Trophoblast cell (in vitro differentiated cells and primary cell): Measurements from ENCODE around the gene RBM20.

Experiments
- DNase-seq, 2 donors: peaks; one replicate each; pipeline ENCODE4 v3.0.0-alpha.2; 2016
- H2AFZ ChIP-seq: 2 replicates; pipeline ENCODE4 v1.6.1; 2013; ENCODE audit warnings: low read length, moderate library complexity, mild to moderate bottlenecking; ENCODE audit not compliant: insufficient read depth, poor library complexity
- H2AK5ac ChIP-seq: 2 replicates; pipeline ENCODE4 v1.6.1; 2013; ENCODE audit warnings: mild to moderate bottlenecking, low read length
- H2BK120ac ChIP-seq: 2 replicates; pipeline ENCODE4 v1.6.1; 2013; ENCODE audit warnings: low read length, mild to moderate bottlenecking, moderate library complexity; ENCODE audit not compliant: insufficient read depth, poor library complexity
- H2BK12ac ChIP-seq: 2 replicates; pipeline ENCODE4 v1.6.1; 2013; ENCODE audit warnings: mild to moderate bottlenecking, low read length, moderate library complexity
- H2BK5ac ChIP-seq: 2 replicates; pipeline ENCODE4 v1.6.1; 2013; ENCODE audit warnings: low read length, low read depth, moderate library complexity, mild to moderate bottlenecking; ENCODE audit not compliant: poor library complexity
- H3K14ac ChIP-seq: 2 replicates; pipeline ENCODE4 v1.6.1; 2013; ENCODE audit warnings: mild to moderate bottlenecking, low read length
- H3K18ac ChIP-seq: 2 replicates; pipeline ENCODE4 v1.6.1; 2013; ENCODE audit warnings: mild to moderate bottlenecking, low read length
- H3K23ac ChIP-seq: 2 replicates; pipeline ENCODE4 v1.6.1; 2013; ENCODE audit warnings: low read length
- H3K27ac ChIP-seq: 2 replicates; pipeline ENCODE4 v1.5.1; 2013; ENCODE audit warnings: low read depth, mild to moderate bottlenecking, inconsistent platforms, low read length, moderate library complexity
- H3K27me3 ChIP-seq: 2 replicates; pipeline ENCODE4 v1.6.1; 2013; ENCODE audit warnings: inconsistent platforms, mild to moderate bottlenecking, low read length, moderate library complexity; ENCODE audit not compliant: insufficient read depth
- H3K36me3 ChIP-seq, 2 experiments: 1 replicate in 1 of 2; 2 replicates in 1 of 2; pipeline ENCODE4 v1.6.1; 2013; ENCODE audit warnings: low read length in 2 of 2, mild to moderate bottlenecking in 2 of 2, moderate library complexity in 1 of 2; ENCODE audit not compliant: insufficient read depth in 2 of 2, control insufficient read depth in 1 of 2
- H3K4ac ChIP-seq: 2 replicates; pipeline ENCODE4 v1.6.1; 2013; ENCODE audit warnings: low read depth, mild to moderate bottlenecking, low read length, moderate library complexity
- H3K4me1 ChIP-seq, 2 experiments: 1 replicate in 1 of 2; 2 replicates in 1 of 2; pipeline ENCODE4 v1.6.1; 2013; ENCODE audit warnings: low read length in 2 of 2, mild to moderate bottlenecking in 2 of 2, moderate library complexity in 1 of 2; ENCODE audit not compliant: insufficient read depth in 2 of 2, control insufficient read depth in 1 of 2
- H3K4me2 ChIP-seq: 2 replicates; pipeline ENCODE4 v1.6.1; 2013; ENCODE audit warnings: inconsistent platforms, mild to moderate bottlenecking, low read length, moderate library complexity
- H3K4me3 ChIP-seq: 2 replicates; pipeline ENCODE4 v1.5.1; 2013; ENCODE audit warnings: mild to moderate bottlenecking, low read depth, low read length, inconsistent platforms
- H3K79me1 ChIP-seq: one replicate; pipeline ENCODE4 v1.6.1; 2013; ENCODE audit warnings: low read length
- H3K79me2 ChIP-seq: 2 replicates; pipeline ENCODE4 v1.6.1; 2013; ENCODE audit warnings: low read length, mild to moderate bottlenecking; ENCODE audit not compliant: control insufficient read depth, insufficient read depth, poor library complexity
- H3K9ac ChIP-seq: 2 replicates; pipeline ENCODE4 v1.6.1; 2013; ENCODE audit warnings: mild to moderate bottlenecking, low read length
- H3K9me3 ChIP-seq: 2 replicates; pipeline ENCODE4 v1.6.1; 2013; ENCODE audit warnings: low read depth, mild to moderate bottlenecking, control low read depth, inconsistent platforms, low read length; ENCODE audit not compliant: insufficient read depth
- H4K12ac ChIP-seq: 2 replicates; pipeline ENCODE4 v1.6.1; 2013; ENCODE audit warnings: low read depth, mild to moderate bottlenecking, low read length, moderate library complexity
- H4K8ac ChIP-seq: 2 replicates; pipeline ENCODE4 v1.6.1; 2013; ENCODE audit warnings: low read depth, mild to moderate bottlenecking, low read length, moderate library complexity
- H4K91ac ChIP-seq: one replicate; pipeline ENCODE4 v1.6.1; 2013; ENCODE audit warnings: low read depth, mild to moderate bottlenecking, low read length, moderate library complexity
- WGBS: extraction: QIAGEN DNeasy Blood & Tissue Kit; methylation state at CpG from one replicate; pipeline ENCODE4 v1.1.7; 2013; ENCODE audit warnings: missing lambda C conversion rate; ENCODE audit not compliant: insufficient read length, insufficient coverage; ENCODE audit errors: extremely low coverage; 5-methylcytosine and 5-hydroxymethylcytosine counted together

The RBM20 gene

DNA sequence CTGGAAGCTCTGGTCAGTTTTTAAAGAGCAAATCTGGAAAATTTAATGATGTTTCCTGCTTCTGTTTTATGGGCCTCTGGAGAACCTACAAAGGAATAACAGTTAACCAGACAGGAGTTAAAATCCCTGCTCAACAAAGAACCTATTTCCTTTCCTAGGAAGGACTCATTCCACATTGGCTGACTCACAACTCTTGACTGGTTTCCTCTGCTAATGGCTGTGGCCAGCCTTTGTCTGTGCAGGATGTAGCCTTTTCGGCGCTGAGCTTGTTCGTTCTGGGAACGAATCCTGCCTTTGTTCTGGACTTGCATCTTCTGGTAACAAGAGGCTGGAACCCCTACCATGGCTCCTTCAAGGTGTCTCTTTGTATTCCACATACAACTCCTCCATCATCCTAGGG lies 114.8 kb downstream of the RBM20 start:
- H4K8ac ChIP-seq = no peak overlapping the region
- no peak overlapping the region for H2BK120ac ChIP-seq
- H3K14ac ChIP-seq = no peak overlapping the region
- H2BK12ac ChIP-seq = no peak overlapping the region
- no peak overlapping the region for H3K9ac ChIP-seq
- no CpG with 5 or more reads among the region's 4 CpGs for WGBS
- DNase-seq = peak in 1 of 2 donors; percentile 12
- H3K27ac ChIP-seq = peak overlapping the region; percentile 83
- H3K4ac ChIP-seq = no peak overlapping the region
- no peak overlapping the region for H2AFZ ChIP-seq
- H3K9me3 ChIP-seq = no peaks in the 10 kb centered on the region
- H3K4me1 ChIP-seq = peaks cover 5 to 10% of the 10 kb centered on the region in 2 experiments
- H2BK5ac ChIP-seq = no peak overlapping the region
- no peak overlapping the region for H3K18ac ChIP-seq
- no peaks in the 10 kb centered on the region for H3K36me3 ChIP-seq
- no peaks in the 10 kb centered on the region for H3K79me2 ChIP-seq
- no peak overlapping the region for H2AK5ac ChIP-seq
- H3K4me3 ChIP-seq = no peak overlapping the region
- no peaks in the 10 kb centered on the region for H3K27me3 ChIP-seq
- H3K4me2 ChIP-seq = peak overlapping the region; percentile 1
- no peak overlapping the region for H4K12ac ChIP-seq
- no peak overlapping the region for H3K23ac ChIP-seq
- H3K79me1 ChIP-seq = peaks cover 10% of the 10 kb centered on the region
- no peak overlapping the region for H4K91ac ChIP-seq

DNA sequence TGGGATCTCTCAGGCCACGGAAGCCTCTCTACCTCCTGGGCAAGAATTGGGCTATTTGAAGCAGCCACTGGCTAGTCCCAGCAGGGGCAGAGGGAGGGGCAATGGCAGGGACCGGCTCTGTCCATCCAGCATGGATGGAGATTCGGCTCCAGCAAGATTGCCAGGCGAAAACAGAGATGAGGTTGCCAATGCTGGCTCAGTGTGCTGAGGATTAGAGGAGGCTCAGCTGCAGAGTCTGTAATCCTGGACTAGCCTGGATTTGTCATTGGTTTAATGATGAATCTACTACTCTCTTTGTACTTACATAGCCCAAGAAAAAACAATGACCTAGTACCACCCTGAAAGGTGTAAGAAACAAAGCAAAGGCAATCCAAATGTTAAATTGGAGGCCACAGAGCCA lies 115.4 kb downstream of the RBM20 start:
- Histone ChIP-seq H3K4ac (peak overlapping the region; percentile 71), H3K27me3 (no peaks in the 10 kb centered on the region), H3K36me3 (no peaks in the 10 kb centered on the region), H3K14ac (peak overlapping the region; percentile 83), H3K23ac (no peak overlapping the region), H2BK12ac (peak overlapping the region; percentile 58), H2AFZ (peak overlapping the region; percentile 69), H2BK5ac (peak overlapping the region; percentile 71), H3K79me2 (no peaks in the 10 kb centered on the region), H3K4me1 (peaks cover 7 to 10% of the 10 kb centered on the region in 2 experiments), H3K18ac (no peak overlapping the region), H2AK5ac (peak overlapping the region; percentile 22), H4K8ac (peak overlapping the region; percentile 56), H3K9me3 (no peaks in the 10 kb centered on the region), H4K12ac (no peak overlapping the region), H4K91ac (peak overlapping the region; percentile 91), H3K79me1 (peaks cover 10% of the 10 kb centered on the region), H3K4me2 (no peak overlapping the region), H3K27ac (peak overlapping the region; percentile 83), H2BK120ac (peak overlapping the region; percentile 87), H3K9ac (no peak overlapping the region), H3K4me3 (no peak overlapping the region)
- no CpG with 5 or more reads among the region's 4 CpGs for WGBS
- no peak for DNase-seq

DNA sequence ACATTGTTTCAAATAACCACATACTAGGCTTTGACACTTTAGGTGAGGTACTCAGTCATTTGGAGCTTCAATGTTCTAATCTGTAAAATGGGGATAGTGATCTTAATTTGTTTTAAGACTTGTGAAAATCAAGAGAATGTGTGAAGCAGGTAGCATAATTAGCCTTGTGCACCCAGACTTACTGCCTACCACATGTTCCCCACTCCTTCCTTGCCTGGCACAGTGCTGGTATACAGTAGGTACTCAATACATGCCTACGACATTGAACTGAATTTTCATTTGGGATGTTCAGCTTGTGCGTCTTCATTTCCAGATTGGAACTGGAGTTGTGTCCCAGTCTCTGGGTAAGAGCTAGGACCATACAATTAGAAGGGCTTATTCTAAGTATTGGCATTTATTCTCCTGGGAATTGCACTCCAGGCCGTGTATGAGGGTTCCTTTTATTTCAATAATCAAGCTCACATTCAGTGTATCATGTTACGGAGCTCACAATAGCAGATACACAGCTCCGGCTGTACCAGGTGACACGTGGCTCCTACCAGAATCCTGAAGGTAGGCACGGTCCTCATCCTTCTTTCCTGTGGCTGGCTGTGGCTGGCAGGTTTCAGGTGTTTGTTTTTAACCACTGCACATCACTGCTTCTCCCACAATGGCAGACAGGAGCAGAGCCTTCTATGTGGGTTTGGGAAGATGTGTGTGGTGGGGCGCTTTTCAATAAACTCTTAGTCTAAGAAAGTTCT lies 118.1 kb downstream of the RBM20 start:
- peak overlapping the region; percentile 41 for H2BK12ac ChIP-seq
- no peak overlapping the region for H3K9ac ChIP-seq
- no peaks in the 10 kb centered on the region for H3K36me3 ChIP-seq
- H4K91ac ChIP-seq = no peak overlapping the region
- no peak overlapping the region for H2BK5ac ChIP-seq
- H3K27me3 ChIP-seq = no peaks in the 10 kb centered on the region
- peaks cover 7 to 10% of the 10 kb centered on the region in 2 experiments for H3K4me1 ChIP-seq
- DNase-seq = no peak
- H3K79me1 ChIP-seq = peaks cover 7% of the 10 kb centered on the region
- H3K14ac ChIP-seq = no peak overlapping the region
- no peak overlapping the region for H2AFZ ChIP-seq
- no peak overlapping the region for H2AK5ac ChIP-seq
- no peak overlapping the region for H4K8ac ChIP-seq
- H3K4ac ChIP-seq = no peak overlapping the region
- no peak overlapping the region for H4K12ac ChIP-seq
- no peak overlapping the region for H3K4me2 ChIP-seq
- H3K9me3 ChIP-seq = no peaks in the 10 kb centered on the region
- H3K79me2 ChIP-seq = no peaks in the 10 kb centered on the region
- WGBS = no CpG with 5 or more reads among the region's 8 CpGs
- no peak overlapping the region for H2BK120ac ChIP-seq
- no peak overlapping the region for H3K23ac ChIP-seq
- H3K27ac ChIP-seq = no peak overlapping the region
- H3K18ac ChIP-seq = no peak overlapping the region
- H3K4me3 ChIP-seq = no peak overlapping the region

DNA sequence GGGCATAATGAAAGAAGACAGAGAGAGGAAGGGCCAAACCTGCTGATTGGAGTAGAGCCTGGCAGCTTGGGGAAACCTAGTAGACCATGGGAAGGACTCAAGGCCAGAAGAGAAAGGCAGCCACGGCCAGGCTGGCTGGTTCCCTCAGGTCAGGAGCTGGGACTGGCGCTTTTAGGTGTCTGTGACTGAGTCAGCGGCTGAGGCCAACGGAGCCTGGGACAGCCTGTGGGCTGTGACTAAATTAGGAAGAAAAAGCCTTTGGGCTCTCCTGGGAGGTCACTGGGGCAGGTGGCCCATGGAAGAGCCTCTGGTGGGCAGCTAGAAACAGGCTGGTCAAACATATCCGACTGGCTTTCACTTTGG lies 118.7 kb downstream of the RBM20 start:
- WGBS = no CpG with 5 or more reads among the region's 5 CpGs

More for the DNA sequence above, 118.7 kb downstream of the RBM20 start:
- Histone ChIP-seq H3K36me3 (no peaks in the 10 kb centered on the region), H3K4me1 (peaks cover 7 to 10% of the 10 kb centered on the region in 2 experiments), H2AK5ac (no peak overlapping the region), H3K14ac (no peak overlapping the region), H3K79me2 (no peaks in the 10 kb centered on the region), H2BK12ac (no peak overlapping the region), H2BK120ac (peak overlapping the region; percentile 30), H2AFZ (no peak overlapping the region), H2BK5ac (no peak overlapping the region), H3K27me3 (no peaks in the 10 kb centered on the region), H3K4me2 (no peak overlapping the region), H3K4ac (no peak overlapping the region), H4K12ac (no peak overlapping the region), H4K91ac (no peak overlapping the region), H3K79me1 (peaks cover 7% of the 10 kb centered on the region), H4K8ac (no peak overlapping the region), H3K18ac (no peak overlapping the region), H3K9me3 (no peaks in the 10 kb centered on the region), H3K4me3 (no peak overlapping the region), H3K23ac (no peak overlapping the region), H3K9ac (no peak overlapping the region), H3K27ac (no peak overlapping the region)
- no peak for DNase-seq
